Effector memory CD8-positive, alpha-beta T cell (primary cell): ENCODE results near the gene MICAL3.

ENCODE experiments used
- ATAC-seq: fragments of 150-1000 bp; cut with Tn5 transposase; replicated peaks from 2 replicates; pipeline ENCODE4 v1.10.0; 2021; ENCODE audit warnings: mild to moderate bottlenecking, moderate library complexity
- DNase-seq, 3 experiments: peaks; one replicate each; pipeline ENCODE4 v3.0.0; 2021
- H3K27ac Mint-ChIP-seq, 2 donors: one replicate each; pipeline ENCODE4 v1.8.0; 2022; ENCODE audit warnings: mild to moderate bottlenecking in 2 of 2, mixed read lengths in 2 of 2, moderate library complexity in 2 of 2
- H3K27me3 Mint-ChIP-seq, 2 donors: one replicate each; pipeline ENCODE4 v1.8.0; 2022; ENCODE audit warnings: mixed read lengths in 2 of 2
- H3K36me3 Mint-ChIP-seq: one replicate; pipeline ENCODE4 v1.8.0; 2022; ENCODE audit warnings: mild to moderate bottlenecking, moderate library complexity, mixed read lengths; ENCODE audit not compliant: insufficient read depth
- H3K4me1 Mint-ChIP-seq, 2 donors: one replicate each; pipeline ENCODE4 v1.8.0; 2022; ENCODE audit warnings: low read depth in 2 of 2, mixed read lengths in 2 of 2
- H3K4me3 Mint-ChIP-seq, 2 donors: one replicate each; pipeline ENCODE4 v1.8.0; 2022; ENCODE audit warnings: mild to moderate bottlenecking in 2 of 2, mixed read lengths in 2 of 2, moderate library complexity in 2 of 2
- H3K9me3 Mint-ChIP-seq, 2 donors: one replicate each; pipeline ENCODE4 v1.8.0; 2022; ENCODE audit warnings: mixed read lengths in 2 of 2

The MICAL3 gene

GRCh38 chr22:17855572-17856290, 168.6 kb downstream of the MICAL3 start:
- peaks cover 11% of the 10 kb centered on the region for H3K36me3 Mint-ChIP-seq
- H3K4me3 Mint-ChIP-seq: no peak overlapping the region
- H3K9me3 Mint-ChIP-seq: no peaks in the 10 kb centered on the region
- H3K27me3 Mint-ChIP-seq: no peaks in the 10 kb centered on the region
- no peak for ATAC-seq
- no peaks in the 10 kb centered on the region for H3K4me1 Mint-ChIP-seq
- no peak overlapping the region for H3K27ac Mint-ChIP-seq
- DNase-seq: no peak

- ATAC-seq: no peak
- Mint-ChIP-seq H3K4me1 (no peaks in the 10 kb centered on the region), H3K27me3 (no peaks in the 10 kb centered on the region), H3K27ac (no peak overlapping the region), H3K36me3 (peaks cover 9% of the 10 kb centered on the region), H3K4me3 (no peak overlapping the region), H3K9me3 (no peaks in the 10 kb centered on the region)
- DNase-seq: no peak
These were observed 171.3 kb downstream of the MICAL3 start for GRCh38 chr22:17853073-17853472.

- Mint-ChIP-seq H3K9me3 (no peaks in the 10 kb centered on the region), H3K27ac (no peak overlapping the region), H3K4me1 (no peaks in the 10 kb centered on the region), H3K27me3 (no peaks in the 10 kb centered on the region), H3K36me3 (peaks cover 9% of the 10 kb centered on the region), H3K4me3 (no peak overlapping the region)
- ATAC-seq (no peak), DNase-seq (no peak)
These were observed 172.6 kb downstream of the MICAL3 start for GRCh38 chr22:17851759-17852158.

GRCh38 chr22:17847360-17848078, 176.8 kb downstream of the MICAL3 start:
- Mint-ChIP-seq H3K36me3 (peaks cover 13% of the 10 kb centered on the region), H3K27ac (peak overlapping the region in 1 of 2 donors; percentile 32)

GRCh38 chr22:17846326-17846992, 177.9 kb downstream of the MICAL3 start:
- peaks cover 11 to 14% of the 10 kb centered on the region in 2 donors for H3K4me1 Mint-ChIP-seq
- no peak for DNase-seq
- ATAC-seq: no peak
- H3K36me3 Mint-ChIP-seq: peaks cover 17% of the 10 kb centered on the region
- no peaks in the 10 kb centered on the region for H3K9me3 Mint-ChIP-seq
- H3K4me3 Mint-ChIP-seq: no peak overlapping the region
- no peaks in the 10 kb centered on the region for H3K27me3 Mint-ChIP-seq
- H3K27ac Mint-ChIP-seq: peak overlapping the region in 1 of 2 donors; percentile 12

More at GRCh38 chr22:17847360-17848078, 176.8 kb downstream of the MICAL3 start:
- DNase-seq (no peak), ATAC-seq (no peak)
- no peaks in the 10 kb centered on the region for H3K27me3 Mint-ChIP-seq
- no peaks in the 10 kb centered on the region for H3K9me3 Mint-ChIP-seq
- H3K4me3 Mint-ChIP-seq: no peak overlapping the region
- peaks cover 7 to 8% of the 10 kb centered on the region in 2 donors for H3K4me1 Mint-ChIP-seq

GRCh38 chr22:17845790-17846189, 178.6 kb downstream of the MICAL3 start:
- Mint-ChIP-seq H3K36me3 (peaks cover 17% of the 10 kb centered on the region), H3K27ac (peak overlapping the region; percentile 12 to 71), H3K27me3 (no peaks in the 10 kb centered on the region), H3K9me3 (no peaks in the 10 kb centered on the region), H3K4me1 (peaks cover 11 to 15% of the 10 kb centered on the region in 2 donors), H3K4me3 (no peak overlapping the region)
- ATAC-seq: no peak
- DNase-seq: no peak

- peaks cover 11 to 15% of the 10 kb centered on the region in 2 donors for H3K4me1 Mint-ChIP-seq
- no peak overlapping the region for H3K4me3 Mint-ChIP-seq
- peaks cover 17% of the 10 kb centered on the region for H3K36me3 Mint-ChIP-seq
- no peaks in the 10 kb centered on the region for H3K27me3 Mint-ChIP-seq
- ATAC-seq (no peak), DNase-seq (no peak)
- no peaks in the 10 kb centered on the region for H3K9me3 Mint-ChIP-seq
- peak overlapping the region; percentile 12 to 71 for H3K27ac Mint-ChIP-seq
These were observed 179.0 kb downstream of the MICAL3 start for GRCh38 chr22:17845327-17845726.

- no peaks in the 10 kb centered on the region for H3K27me3 Mint-ChIP-seq
- peaks cover 11 to 15% of the 10 kb centered on the region in 2 donors for H3K4me1 Mint-ChIP-seq
- peak overlapping the region in 1 of 2 donors; percentile 84 for H3K27ac Mint-ChIP-seq
- no peak for ATAC-seq
- no peak for DNase-seq
- no peaks in the 10 kb centered on the region for H3K9me3 Mint-ChIP-seq
- no peak overlapping the region for H3K4me3 Mint-ChIP-seq
- peaks cover 18% of the 10 kb centered on the region for H3K36me3 Mint-ChIP-seq
These were observed 180.2 kb downstream of the MICAL3 start for GRCh38 chr22:17844150-17844549.

GRCh38 chr22:17842386-17842785, 182.0 kb downstream of the MICAL3 start:
- Mint-ChIP-seq H3K4me1 (peaks cover 11 to 15% of the 10 kb centered on the region in 2 donors), H3K27me3 (no peaks in the 10 kb centered on the region), H3K27ac (peak overlapping the region; percentile 84 to 91), H3K9me3 (no peaks in the 10 kb centered on the region), H3K4me3 (peak overlapping the region; percentile 63 to 71), H3K36me3 (peaks cover 26% of the 10 kb centered on the region)
- DNase-seq (peak; percentile 41 to 53 (median 52)), ATAC-seq (peak; percentile 98)

- no peaks in the 10 kb centered on the region for H3K9me3 Mint-ChIP-seq
- DNase-seq: no peak
- no peak for ATAC-seq
- peak overlapping the region in 1 of 2 donors; percentile 71 for H3K4me3 Mint-ChIP-seq
- H3K36me3 Mint-ChIP-seq: peaks cover 26% of the 10 kb centered on the region
- peak overlapping the region; percentile 84 to 91 for H3K27ac Mint-ChIP-seq
- peaks cover 11 to 15% of the 10 kb centered on the region in 2 donors for H3K4me1 Mint-ChIP-seq
- H3K27me3 Mint-ChIP-seq: no peaks in the 10 kb centered on the region
These were observed 182.5 kb downstream of the MICAL3 start for GRCh38 chr22:17841836-17842235.

GRCh38 chr22:17838180-17838865, 186.0 kb downstream of the MICAL3 start:
- DNase-seq (no peak), ATAC-seq (no peak)
- peak overlapping the region in 1 of 2 donors; percentile 38 for H3K27ac Mint-ChIP-seq
- H3K27me3 Mint-ChIP-seq: no peaks in the 10 kb centered on the region
- peaks cover 25% of the 10 kb centered on the region for H3K36me3 Mint-ChIP-seq
- peaks cover 10 to 12% of the 10 kb centered on the region in 2 donors for H3K4me1 Mint-ChIP-seq
- H3K4me3 Mint-ChIP-seq: no peak overlapping the region
- H3K9me3 Mint-ChIP-seq: no peaks in the 10 kb centered on the region

GRCh38 chr22:17836992-17837742, 187.2 kb downstream of the MICAL3 start:
- Mint-ChIP-seq H3K4me3 (no peak overlapping the region), H3K36me3 (peaks cover 14% of the 10 kb centered on the region), H3K9me3 (no peaks in the 10 kb centered on the region), H3K27ac (no peak overlapping the region), H3K4me1 (peaks cover under 1 to 4% of the 10 kb centered on the region in 2 donors), H3K27me3 (no peaks in the 10 kb centered on the region)
- DNase-seq (no peak), ATAC-seq (no peak)
